ENCODE measurements around the gene CLEC11A. TPM values are rescaled to one million over a fixed set of nuclear protein-coding genes. Genes with fewer than 3 reads are reported as not detected.
"Not testable (repeated sequence)": the region's sequence is repeated elsewhere in the genome, so short reads cannot be mapped to it uniquely, and the experiment has no call there.

CLEC11A gene
- total RNA-seq, 1 experiment from 2014 or later, result 2.0 TPM

GRCh38 chr19:50773454-50773853, 50.3 kb downstream of the CLEC11A start:
- H3K27ac ChIP-seq; DNase-seq; H3K36me3 ChIP-seq; H3K9me3 ChIP-seq (replicated peaks); H3K4me1 ChIP-seq; H3K4me3 ChIP-seq: not testable (repeated sequence)
- H3K27me3 ChIP-seq, result peaks cover 14% of the 10 kb centered on the region

Other genes with a start within 250 kb of the CLEC11A start
- 52.7 and 56.3 TPM in 2 replicates for gene EMC10, start 246.9 kb upstream of the CLEC11A start, total RNA-seq (2014; rRNA removed; shearing (Covaris generic))
- 0.89 and 1.2 TPM in 2 replicates for gene GARIN5A, start 246.5 kb upstream of the CLEC11A start, total RNA-seq (2014; rRNA removed; shearing (Covaris generic))
- 17.7 and 23.8 TPM in 2 replicates for gene JOSD2, start 212.2 kb upstream of the CLEC11A start, total RNA-seq (2014; rRNA removed; shearing (Covaris generic))
- not detected in 2 replicates for gene ASPDH, start 209.5 kb upstream of the CLEC11A start, total RNA-seq (2014; rRNA removed; shearing (Covaris generic))
- 0.02 and 0.13 TPM in 2 replicates for gene LRRC4B, start 154.9 kb upstream of the CLEC11A start, total RNA-seq (2014; rRNA removed; shearing (Covaris generic))
- gene SYT3, start 83.5 kb upstream of the CLEC11A start, total RNA-seq (2014; rRNA removed; shearing (Covaris generic)), result 1.5 and 1.8 TPM in 2 replicates
- not detected in 2 replicates for gene C19orf81, start 73.9 kb upstream of the CLEC11A start, total RNA-seq (2014; rRNA removed; shearing (Covaris generic))
- not detected in 2 replicates for gene SHANK1, start 3.6 kb upstream of the CLEC11A start, total RNA-seq (2014; rRNA removed; shearing (Covaris generic))
- not detected in 2 replicates for gene GPR32, start 47.1 kb downstream of the CLEC11A start, total RNA-seq (2014; rRNA removed; shearing (Covaris generic))
- not detected in 2 replicates for gene ACP4, start 67.1 kb downstream of the CLEC11A start, total RNA-seq (2014; rRNA removed; shearing (Covaris generic))
- gene KLK1, start 100.4 kb downstream of the CLEC11A start, total RNA-seq (2014; rRNA removed; shearing (Covaris generic)), result 0.13 and 0.18 TPM in 2 replicates
- gene KLK15, start 110.2 kb downstream of the CLEC11A start, total RNA-seq (2014; rRNA removed; shearing (Covaris generic)), result not detected in 2 replicates
- gene KLK3, start 131.6 kb downstream of the CLEC11A start, total RNA-seq (2014; rRNA removed; shearing (Covaris generic)), result not detected in 2 replicates
- not detected in 2 replicates for gene KLK2, start 150.1 kb downstream of the CLEC11A start, total RNA-seq (2014; rRNA removed; shearing (Covaris generic))
- gene KLK4, start 188.0 kb downstream of the CLEC11A start, total RNA-seq (2014; rRNA removed; shearing (Covaris generic)), result 0.32 and 0.48 TPM in 2 replicates
- not detected in 2 replicates for gene KLK5, start 229.7 kb downstream of the CLEC11A start, total RNA-seq (2014; rRNA removed; shearing (Covaris generic))
- not detected in 2 replicates for gene KLK6, start 246.2 kb downstream of the CLEC11A start, total RNA-seq (2014; rRNA removed; shearing (Covaris generic))